ENCODE data around the gene MACROD2.

GRCh38 chr20:16018881-16019280 lies 2023.6 kb downstream of the MACROD2 start:
- no peak for TF ChIP-seq POLR2A (IDR thresholded peaks at IDR 0.05; ENCODE audit: low read depth, low read length)
- no peak for TF ChIP-seq TAF1 (IDR thresholded peaks at IDR 0.05; ENCODE audit: low read depth, low read length)
- TF ChIP-seq POLR2AphosphoS5 (IDR thresholded peaks at IDR 0.05; ENCODE audit: low read depth, low read length): no peak
- no peak for TF ChIP-seq SPI1 (IDR thresholded peaks at IDR 0.05; ENCODE audit: low read depth, low read length)
- TF ChIP-seq PAX5 (IDR thresholded peaks at IDR 0.05; ENCODE audit: insufficient read depth, low read length, severe bottlenecking): no peak
- no peak for TF ChIP-seq POU2F2 (IDR thresholded peaks at IDR 0.05; ENCODE audit: low read depth, low read length)
